HepG2 (cell line): ENCODE data around the gene RANGRF. TPM values are rescaled to one million over a fixed set of nuclear protein-coding genes. Genes with fewer than 3 reads are reported as not detected.

Experiments used
- BRCA1 ChIP-seq: sonication (generic); formaldehyde crosslinking; IDR thresholded peaks from 2 replicates; pipeline ENCODE4 v1.4.0; 2020; ENCODE audit warnings: missing genetic modification reagents
- HIVEP1 ChIP-seq: sonication (generic); formaldehyde crosslinking; IDR thresholded peaks from 2 replicates; pipeline ENCODE4 v1.4.0; 2020; ENCODE audit warnings: mild to moderate bottlenecking, missing genetic modification reagents
- NR0B2 ChIP-seq: sonication (generic); formaldehyde crosslinking; IDR thresholded peaks from 2 replicates; pipeline ENCODE4 v1.4.0; 2020; ENCODE audit warnings: mild to moderate bottlenecking, missing genetic modification reagents
- REST ChIP-seq, 2 experiments: IDR thresholded peaks; 2 replicates each; pipeline ENCODE4 v1.6.1; 2011 to 2012; ENCODE audit warnings: low read length in 2 of 2, borderline replicate concordance in 1 of 2, low read depth in 1 of 2, mild to moderate bottlenecking in 1 of 2, moderate library complexity in 1 of 2
- SALL1 ChIP-seq: sonication (generic); formaldehyde crosslinking; IDR thresholded peaks from 2 replicates; pipeline ENCODE4 v1.8.0; 2022; ENCODE audit warnings: mild to moderate bottlenecking, missing genetic modification reagents
- SP2 ChIP-seq: sonication (generic); formaldehyde crosslinking; IDR thresholded peaks from 2 replicates; pipeline ENCODE4 v1.5.1; 2020; ENCODE audit warnings: mild to moderate bottlenecking, missing genetic modification reagents
- SRF ChIP-seq: IDR thresholded peaks from 2 replicates; pipeline ENCODE4 v1.6.1; 2011; ENCODE audit warnings: mild to moderate bottlenecking, low read depth, low read length, moderate library complexity
- THAP7 ChIP-seq: sonication (generic); formaldehyde crosslinking; IDR thresholded peaks from 2 replicates; pipeline ENCODE4 v1.8.1; 2023; ENCODE audit warnings: mild to moderate bottlenecking, missing genetic modification reagents
- TIGD3 ChIP-seq: sonication (generic); formaldehyde crosslinking; IDR thresholded peaks from 2 replicates; pipeline ENCODE4 v1.5.1; 2020; ENCODE audit warnings: mild to moderate bottlenecking, missing genetic modification reagents, borderline replicate concordance
- ZHX1 ChIP-seq: sonication (generic); formaldehyde crosslinking; IDR thresholded peaks from 2 replicates; pipeline ENCODE4 v1.8.1; 2022; ENCODE audit warnings: low read depth, mild to moderate bottlenecking, missing genetic modification reagents
- ZNF501 ChIP-seq: sonication (generic); formaldehyde crosslinking; IDR thresholded peaks from 2 replicates; pipeline ENCODE4 v1.5.1; 2020; ENCODE audit warnings: mild to moderate bottlenecking, moderate library complexity, missing genetic modification reagents
- ZNF713 ChIP-seq: sonication (generic); formaldehyde crosslinking; IDR thresholded peaks from 2 replicates; pipeline ENCODE4 v1.4.0; 2020; ENCODE audit warnings: mild to moderate bottlenecking, missing genetic modification reagents
- ZNF790 ChIP-seq: sonication (generic); formaldehyde crosslinking; IDR thresholded peaks from 2 replicates; pipeline ENCODE4 v1.8.0; 2022; ENCODE audit warnings: missing genetic modification reagents, mild to moderate bottlenecking, borderline replicate concordance
- polyA plus RNA-seq, 8 experiments: library from polyadenylated mRNA; depleted of rRNA in 3 of 8; stranded (reverse) in 7 of 8; unstranded in 1 of 8; fragments of >200 nt; fragmentation: Illumina TruSeq in 4 of 8; extraction: Trizol in 4 of 8; gene quantifications; 2 replicates each; pipeline versions ENCODE4 v1.2.1 to v1.2.3, GENCODE V29; 2011 to 2016; ENCODE audit warnings: low read depth in 4 of 8, missing spikeins in 1 of 8, mixed read lengths in 1 of 8; ENCODE audit not compliant: insufficient read depth in 1 of 8
- total RNA-seq, 5 experiments: library from RNA; depleted of rRNA; stranded (reverse); fragments of >200 nt; fragmentation: Illumina TruSeq; extraction: Trizol; gene quantifications; 2 replicates each; pipeline ENCODE4 v1.2.3, GENCODE V29; 2016; ENCODE audit warnings: low read depth in 1 of 5
- TF ChIP-seq, protein P1 (sequence below): IDR thresholded peaks from 2 replicates; pipeline ENCODE4 v1.6.1; 2016; ENCODE audit warnings: low read depth, missing genetic modification reagents, missing compliant biosample characterization

Gene RANGRF
- total and polyA plus RNA-seq, 2 of the 13 experiments (the other 11 are each of a cell fraction or from before 2014, with no cell fraction given): 18.6 to 40.7 TPM

- TF ChIP-seq ZNF501 (CRISPR knock-in tag) (no peak), NR0B2 (CRISPR knock-in tag) (no peak), THAP7 (no peak), ZNF790 (CRISPR knock-in tag) (no peak), BRCA1 (CRISPR knock-in tag) (no peak), ZHX1 (CRISPR knock-in tag) (no peak), TIGD3 (CRISPR knock-in tag) (no peak), SALL1 (CRISPR knock-in tag) (no peak; the same call in 1 of the 2 replicates), SRF (no peak), ZNF713 (CRISPR knock-in tag) (no peak), HIVEP1 (no peak), SP2 (no peak), REST (IDR thresholded peaks at IDR 0.05; ENCODE audit: borderline replicate concordance in 1 of 2, low read depth in 1 of 2, low read length in 2 of 2) (0 out of 4 replicates have a peak, but pooled peaks of 1 of the 2 experiments have one; percentile 36)
- TF ChIP-seq, protein P1, sequence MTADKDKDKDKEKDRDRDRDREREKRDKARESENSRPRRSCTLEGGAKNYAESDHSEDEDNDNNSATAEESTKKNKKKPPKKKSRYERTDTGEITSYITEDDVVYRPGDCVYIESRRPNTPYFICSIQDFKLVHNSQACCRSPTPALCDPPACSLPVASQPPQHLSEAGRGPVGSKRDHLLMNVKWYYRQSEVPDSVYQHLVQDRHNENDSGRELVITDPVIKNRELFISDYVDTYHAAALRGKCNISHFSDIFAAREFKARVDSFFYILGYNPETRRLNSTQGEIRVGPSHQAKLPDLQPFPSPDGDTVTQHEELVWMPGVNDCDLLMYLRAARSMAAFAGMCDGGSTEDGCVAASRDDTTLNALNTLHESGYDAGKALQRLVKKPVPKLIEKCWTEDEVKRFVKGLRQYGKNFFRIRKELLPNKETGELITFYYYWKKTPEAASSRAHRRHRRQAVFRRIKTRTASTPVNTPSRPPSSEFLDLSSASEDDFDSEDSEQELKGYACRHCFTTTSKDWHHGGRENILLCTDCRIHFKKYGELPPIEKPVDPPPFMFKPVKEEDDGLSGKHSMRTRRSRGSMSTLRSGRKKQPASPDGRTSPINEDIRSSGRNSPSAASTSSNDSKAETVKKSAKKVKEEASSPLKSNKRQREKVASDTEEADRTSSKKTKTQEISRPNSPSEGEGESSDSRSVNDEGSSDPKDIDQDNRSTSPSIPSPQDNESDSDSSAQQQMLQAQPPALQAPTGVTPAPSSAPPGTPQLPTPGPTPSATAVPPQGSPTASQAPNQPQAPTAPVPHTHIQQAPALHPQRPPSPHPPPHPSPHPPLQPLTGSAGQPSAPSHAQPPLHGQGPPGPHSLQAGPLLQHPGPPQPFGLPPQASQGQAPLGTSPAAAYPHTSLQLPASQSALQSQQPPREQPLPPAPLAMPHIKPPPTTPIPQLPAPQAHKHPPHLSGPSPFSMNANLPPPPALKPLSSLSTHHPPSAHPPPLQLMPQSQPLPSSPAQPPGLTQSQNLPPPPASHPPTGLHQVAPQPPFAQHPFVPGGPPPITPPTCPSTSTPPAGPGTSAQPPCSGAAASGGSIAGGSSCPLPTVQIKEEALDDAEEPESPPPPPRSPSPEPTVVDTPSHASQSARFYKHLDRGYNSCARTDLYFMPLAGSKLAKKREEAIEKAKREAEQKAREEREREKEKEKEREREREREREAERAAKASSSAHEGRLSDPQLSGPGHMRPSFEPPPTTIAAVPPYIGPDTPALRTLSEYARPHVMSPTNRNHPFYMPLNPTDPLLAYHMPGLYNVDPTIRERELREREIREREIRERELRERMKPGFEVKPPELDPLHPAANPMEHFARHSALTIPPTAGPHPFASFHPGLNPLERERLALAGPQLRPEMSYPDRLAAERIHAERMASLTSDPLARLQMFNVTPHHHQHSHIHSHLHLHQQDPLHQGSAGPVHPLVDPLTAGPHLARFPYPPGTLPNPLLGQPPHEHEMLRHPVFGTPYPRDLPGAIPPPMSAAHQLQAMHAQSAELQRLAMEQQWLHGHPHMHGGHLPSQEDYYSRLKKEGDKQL (CRISPR knock-in tag): no peak
Observed at GRCh38 chr17:8273884-8274444, 14.5 kb upstream of the RANGRF start (continued).
